Sigmoid colon (tissue), 4 donors: ENCODE measurements around the gene GRB10.

Experiments
- EP300 ChIP-seq, 4 donors: sonication (generic); formaldehyde crosslinking; IDR thresholded peaks; one replicate each; pipeline ENCODE4 v1.6.1; 2017; ENCODE audit warnings: antibody characterized with exemption in 4 of 4
- TF ChIP-seq, protein P1 (sequence below), 4 experiments: fragments of 450-650 bp in 3 of 4; fragments of 200-600 bp in 1 of 4; IDR thresholded peaks; one replicate each; pipeline ENCODE4 v1.5.1; 2016 to 2019; ENCODE audit warnings: antibody characterized with exemption in 4 of 4, mild to moderate bottlenecking in 3 of 4, moderate library complexity in 2 of 4

DNA sequence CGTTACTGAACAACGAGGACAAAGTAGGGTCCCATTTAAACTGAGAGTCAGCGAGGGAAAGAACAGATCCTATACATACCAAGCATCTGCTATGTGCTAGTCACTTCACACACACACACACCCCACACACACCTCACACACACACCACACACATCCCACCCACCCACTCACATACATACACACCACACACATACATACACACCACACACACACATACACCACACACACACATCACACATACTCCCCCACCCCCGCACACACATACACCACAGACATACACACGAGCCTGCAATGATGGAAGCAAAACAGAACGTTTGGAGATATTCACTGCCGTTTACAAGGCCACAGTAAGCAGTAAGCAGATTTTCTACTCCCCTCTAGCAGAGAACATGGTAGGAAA, 607 bp upstream of the GRB10 start:
- TF ChIP-seq, protein P1, sequence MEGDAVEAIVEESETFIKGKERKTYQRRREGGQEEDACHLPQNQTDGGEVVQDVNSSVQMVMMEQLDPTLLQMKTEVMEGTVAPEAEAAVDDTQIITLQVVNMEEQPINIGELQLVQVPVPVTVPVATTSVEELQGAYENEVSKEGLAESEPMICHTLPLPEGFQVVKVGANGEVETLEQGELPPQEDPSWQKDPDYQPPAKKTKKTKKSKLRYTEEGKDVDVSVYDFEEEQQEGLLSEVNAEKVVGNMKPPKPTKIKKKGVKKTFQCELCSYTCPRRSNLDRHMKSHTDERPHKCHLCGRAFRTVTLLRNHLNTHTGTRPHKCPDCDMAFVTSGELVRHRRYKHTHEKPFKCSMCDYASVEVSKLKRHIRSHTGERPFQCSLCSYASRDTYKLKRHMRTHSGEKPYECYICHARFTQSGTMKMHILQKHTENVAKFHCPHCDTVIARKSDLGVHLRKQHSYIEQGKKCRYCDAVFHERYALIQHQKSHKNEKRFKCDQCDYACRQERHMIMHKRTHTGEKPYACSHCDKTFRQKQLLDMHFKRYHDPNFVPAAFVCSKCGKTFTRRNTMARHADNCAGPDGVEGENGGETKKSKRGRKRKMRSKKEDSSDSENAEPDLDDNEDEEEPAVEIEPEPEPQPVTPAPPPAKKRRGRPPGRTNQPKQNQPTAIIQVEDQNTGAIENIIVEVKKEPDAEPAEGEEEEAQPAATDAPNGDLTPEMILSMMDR (IDR thresholded peaks at IDR 0.05) = no peak
- TF ChIP-seq EP300 (IDR thresholded peaks at IDR 0.05) = no peak
